ENCODE data around the gene CRYBA4.

GRCh38 chr22:26581026-26581425 lies 40.7 kb upstream of the CRYBA4 start:
- TF ChIP-seq CTCF (IDR thresholded peaks at IDR 0.05) (no peak), POLR2A (IDR thresholded peaks at IDR 0.05) (no peak), POLR2AphosphoS5 (IDR thresholded peaks at IDR 0.05) (no peak)
